ENCODE measurements around the gene TXNDC11.

TXNDC11 gene

DNA sequence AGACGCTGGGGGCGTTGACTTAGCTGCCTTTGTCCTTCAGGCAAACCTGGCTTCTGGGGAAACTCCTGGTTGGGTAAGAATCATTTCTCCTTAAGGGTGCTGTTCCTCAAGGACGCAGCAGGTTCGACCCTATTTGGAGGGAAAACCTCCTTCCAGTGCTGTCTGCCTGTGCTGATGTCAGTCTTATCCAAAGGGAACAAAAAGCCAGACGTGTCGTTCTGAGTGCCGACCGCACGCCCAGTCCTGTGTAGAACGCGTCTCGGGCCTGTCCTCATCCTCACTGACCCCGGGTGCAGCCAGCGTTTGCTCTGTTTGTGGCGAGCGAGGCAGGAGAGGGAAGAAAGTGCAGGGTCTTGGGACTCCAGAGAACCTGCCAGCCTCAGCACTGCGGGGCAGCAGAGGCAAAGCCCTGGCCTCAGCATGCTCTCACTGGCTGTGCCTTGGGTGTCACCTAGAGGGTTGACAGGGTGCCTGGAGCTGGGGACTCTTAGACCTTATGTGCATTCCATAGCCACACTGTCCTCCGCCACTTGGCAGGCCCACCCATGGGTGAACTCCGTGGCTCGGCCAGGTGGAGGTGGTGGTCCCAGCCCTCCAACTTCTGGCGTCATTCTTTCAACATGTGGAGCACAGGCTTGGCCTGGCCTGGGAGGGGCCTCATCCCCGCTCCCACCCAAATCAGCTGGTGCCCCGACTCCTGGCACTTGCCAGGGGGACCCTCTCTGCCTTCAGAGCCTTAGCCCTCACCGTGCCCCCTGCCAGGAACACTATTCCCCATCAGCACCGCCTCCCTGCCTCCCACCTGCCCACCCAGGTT is 68.4 kb downstream of the TXNDC11 start:
- DNase-seq = no peak

DNA sequence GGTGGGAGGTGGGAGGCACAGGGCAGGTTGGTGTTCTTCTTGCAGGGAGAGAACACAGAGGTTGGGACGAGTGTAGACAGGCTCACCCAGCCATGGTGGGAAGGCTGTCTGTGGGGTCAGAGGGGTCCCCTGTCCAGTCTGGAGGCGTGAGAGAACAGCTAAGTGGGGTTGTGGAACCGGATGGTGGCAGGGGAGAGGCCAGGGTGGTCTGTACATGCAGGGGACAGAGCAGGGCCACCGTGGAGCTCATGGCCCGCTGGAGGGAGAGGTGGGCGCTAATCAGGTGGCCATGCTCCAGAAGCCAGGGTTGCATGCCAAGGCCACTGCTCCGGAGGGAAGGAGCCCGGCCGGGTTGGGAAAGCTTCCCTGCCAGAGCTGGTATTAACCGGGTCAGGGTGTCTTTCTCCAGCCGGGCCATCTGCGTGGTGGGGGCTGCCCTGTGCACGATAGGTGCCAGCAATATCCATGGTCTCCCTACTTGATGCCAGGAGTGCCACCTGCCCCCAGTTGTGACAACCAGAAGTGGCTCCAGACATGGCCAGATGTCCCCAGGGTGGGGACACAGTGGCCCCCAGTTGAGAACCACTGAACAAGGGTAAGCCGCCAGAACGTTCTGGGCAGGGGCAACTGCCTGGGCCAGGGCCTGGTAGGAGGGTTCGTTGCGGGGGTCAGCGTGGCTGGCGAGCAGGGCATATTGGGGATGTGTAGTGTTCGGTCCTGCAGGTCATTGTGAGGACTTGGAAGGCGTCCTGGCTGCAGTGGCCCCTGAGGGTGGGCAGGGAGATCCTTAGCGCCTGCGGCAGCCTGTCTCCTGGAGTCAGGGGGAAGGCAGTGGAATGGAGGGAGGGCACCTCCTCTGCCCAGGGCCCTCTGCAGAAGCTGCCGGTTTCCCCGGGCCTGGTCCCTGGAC is 69.3 kb downstream of the TXNDC11 start:
- DNase-seq = no peak

DNA sequence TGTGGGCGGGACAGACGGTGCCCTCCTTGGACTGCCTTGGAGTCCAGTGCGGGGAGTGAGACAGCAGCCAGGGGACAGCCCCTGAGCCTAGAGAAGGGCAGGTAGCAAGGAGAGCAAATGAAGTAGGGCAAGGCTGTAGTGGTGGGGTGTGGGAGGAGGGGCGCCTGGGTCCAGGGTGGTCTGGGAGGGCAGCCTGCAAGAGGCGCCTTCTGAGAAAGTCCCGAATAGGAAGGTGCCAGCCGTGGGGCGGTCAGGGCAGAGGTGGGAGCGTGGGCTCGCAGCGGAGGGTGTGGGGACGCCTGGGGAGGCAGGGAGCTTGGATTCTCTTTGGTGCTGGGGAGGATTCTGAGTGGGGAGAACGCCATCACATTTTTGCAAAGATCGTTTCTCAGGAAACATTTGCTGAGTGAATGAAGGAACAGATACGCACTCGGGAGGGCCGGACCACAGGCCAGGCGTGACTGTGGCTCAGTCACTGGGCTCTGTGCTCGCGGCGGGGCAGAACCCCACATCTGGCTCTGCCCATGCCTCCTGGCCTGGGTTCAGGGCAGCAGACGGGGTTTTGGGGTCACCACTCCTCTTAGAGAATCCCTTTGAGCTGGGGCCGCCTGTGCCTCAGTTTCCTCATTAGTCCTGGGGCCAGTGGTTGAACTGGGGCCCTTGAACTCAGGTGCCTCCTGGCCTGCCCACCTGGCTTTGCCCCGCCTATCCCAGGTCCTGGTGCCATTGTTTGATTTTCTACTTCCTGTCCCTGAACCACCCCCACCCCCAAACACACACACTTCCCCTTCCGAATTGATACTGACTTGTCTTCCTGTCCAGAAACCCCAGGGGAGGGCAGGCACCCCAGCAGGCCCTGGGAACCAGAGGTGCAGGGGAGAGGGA is 70.2 kb downstream of the TXNDC11 start:
- DNase-seq = no peak

DNA sequence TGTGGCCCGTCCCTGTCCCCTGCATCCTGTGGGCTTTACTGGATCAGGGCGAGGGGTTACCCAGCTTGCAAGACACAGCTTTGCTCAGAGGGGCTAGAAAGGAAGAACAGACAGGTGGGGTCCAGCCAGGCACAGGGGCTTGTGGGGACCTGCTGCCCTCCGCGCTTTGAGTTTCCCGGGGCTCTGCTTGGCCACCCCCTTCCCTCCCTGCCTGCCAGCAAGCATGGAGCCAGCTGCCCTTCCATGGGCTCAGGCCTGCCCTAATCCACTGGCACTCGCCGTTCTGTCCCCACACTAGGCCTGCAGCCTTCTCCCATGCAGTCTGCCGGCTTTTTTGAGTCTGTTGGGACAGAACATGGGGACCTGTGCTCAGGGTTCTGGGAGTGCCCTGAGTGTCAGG is 71.0 kb downstream of the TXNDC11 start:
- DNase-seq = no peak

DNA sequence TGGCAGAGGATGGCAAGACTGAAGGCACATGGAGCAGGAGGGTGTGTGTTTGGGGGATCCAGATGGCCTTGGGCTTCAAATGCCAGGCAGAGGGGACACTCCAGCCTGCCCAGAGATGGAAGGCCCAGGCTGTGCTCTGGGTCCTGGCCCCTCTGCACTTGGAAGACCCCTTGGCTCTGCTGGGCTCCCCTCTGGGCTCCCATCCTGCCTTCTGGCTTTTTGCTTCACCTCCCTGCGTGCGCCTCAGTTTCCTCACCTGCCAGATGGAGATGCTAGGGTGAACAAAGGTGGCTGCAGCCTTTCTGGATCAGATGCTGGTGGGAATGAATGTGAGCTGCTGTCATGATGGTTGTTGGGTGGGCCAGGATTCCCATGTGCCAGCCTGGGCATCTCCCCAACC is 71.4 kb downstream of the TXNDC11 start:
- no peak for DNase-seq

DNA sequence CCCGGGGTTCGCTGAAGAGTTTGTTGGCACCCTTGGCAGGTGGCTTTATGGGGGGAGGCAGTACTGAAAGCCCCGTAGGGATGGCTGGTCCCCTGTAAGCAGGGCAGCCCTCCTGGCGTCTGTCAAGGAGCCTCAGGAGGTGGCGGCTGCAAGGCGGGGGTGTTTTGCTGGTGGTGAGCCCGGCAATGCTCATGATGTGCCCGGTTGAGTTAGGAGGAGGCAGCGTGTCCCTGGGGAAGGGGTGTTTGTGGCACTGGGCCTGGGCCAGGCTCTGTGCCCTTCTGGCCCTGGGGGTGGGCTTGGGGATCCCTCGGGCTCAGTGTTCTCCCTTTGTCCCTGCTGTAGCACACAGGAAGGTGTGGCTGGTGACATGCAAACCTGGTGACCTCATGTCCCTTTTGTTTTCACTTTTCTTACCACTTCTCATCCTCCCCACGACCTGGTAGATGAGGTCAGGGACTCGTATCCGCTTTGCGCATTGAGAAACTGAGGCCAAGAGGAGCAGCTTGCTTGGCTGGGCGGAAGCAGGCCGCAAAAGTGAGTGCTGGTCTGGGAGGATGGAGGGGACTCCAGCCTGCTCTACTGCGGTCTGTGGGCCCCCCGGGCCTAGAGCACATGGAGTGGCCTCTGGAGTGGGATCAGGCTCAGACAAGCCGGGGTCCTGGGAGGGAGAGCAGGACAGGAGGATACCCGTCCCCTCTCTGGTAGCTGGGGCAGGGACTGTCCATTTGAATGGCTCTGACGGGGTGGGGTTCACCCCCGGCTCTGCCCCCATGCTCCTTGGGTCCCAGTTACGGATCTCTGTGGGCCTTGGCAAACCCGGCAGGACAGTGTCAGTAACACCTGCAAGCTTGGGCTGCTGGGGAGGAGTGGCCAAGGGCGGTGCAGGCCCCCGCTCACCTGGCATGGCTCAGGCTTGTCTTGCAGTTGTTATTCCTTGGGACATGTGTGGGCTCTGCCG is 72.2 kb downstream of the TXNDC11 start:
- DNase-seq = no peak

DNA sequence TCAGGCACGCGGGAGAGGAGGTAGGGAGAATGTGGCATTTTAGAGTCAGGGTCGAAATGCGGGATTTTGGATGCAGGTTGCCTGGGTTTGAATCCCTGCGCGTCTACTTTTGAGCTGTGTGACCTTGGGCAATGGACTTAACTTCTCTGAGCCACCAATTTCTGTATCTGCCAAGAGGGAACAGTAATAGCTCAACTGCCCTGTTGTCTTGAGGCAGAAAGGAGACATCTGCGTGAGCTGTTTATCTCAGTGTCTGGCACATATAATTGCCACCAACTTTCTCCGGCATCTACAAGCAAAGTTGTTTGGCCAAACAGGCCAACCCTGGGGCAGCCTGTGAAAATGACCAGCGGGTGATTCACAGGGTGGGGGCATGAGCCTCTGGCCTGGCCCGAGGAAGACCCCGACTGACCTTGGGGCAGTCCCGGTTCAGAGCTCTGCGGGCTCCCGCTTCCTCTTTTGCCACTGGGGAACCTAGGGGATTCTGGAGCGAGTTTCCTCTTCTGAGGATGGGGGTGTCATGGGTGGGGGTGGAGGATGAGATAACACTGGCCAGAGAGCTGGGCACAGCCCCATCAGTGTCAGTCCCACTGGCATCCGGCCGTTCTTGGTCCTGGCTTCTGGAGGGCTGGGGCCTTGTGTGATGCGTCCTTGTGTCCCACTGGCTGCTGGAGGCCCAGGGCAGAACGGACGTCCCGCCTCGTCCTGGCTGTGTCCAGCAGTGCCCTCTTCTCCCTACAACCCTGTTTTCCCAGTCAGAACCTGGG is 73.1 kb downstream of the TXNDC11 start:
- peak; percentile 2 for DNase-seq

DNA sequence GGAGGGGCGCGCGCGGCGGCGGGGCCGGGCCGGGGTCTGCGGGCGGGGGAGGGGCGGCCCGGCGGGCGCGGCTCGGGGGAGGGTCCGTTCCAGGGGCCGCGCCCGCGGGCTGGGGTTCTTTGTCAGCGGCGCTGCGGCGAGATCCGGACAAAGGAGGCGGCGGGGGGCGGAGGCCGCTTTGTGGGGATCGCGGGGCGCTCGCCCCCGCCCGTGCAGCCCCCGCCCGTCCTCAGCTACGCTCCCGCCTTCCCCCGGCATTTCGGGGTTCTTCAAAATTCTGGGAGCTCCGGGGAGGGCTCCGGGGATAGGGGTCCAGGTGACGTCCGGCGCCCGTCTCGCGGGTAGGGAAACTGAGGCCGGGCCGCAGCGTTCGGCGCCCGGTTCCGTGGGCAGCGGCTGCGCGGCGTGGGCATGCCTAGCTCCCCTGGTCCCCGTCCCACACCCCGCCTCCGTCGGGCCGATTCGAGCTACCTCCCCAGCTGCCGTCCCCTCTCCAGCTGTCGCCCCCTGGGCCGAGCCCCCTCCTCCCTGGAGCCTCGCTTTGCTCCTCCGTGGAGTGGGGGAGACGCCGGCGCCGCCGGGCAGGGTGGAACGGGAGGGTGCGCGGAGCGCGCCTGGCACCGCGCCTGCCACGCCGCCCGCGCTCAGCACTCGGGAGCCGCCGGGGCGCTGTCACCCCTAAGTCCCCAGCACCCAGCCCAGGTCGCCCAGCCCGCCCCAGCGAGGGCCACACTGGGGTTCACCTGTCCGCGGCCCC is 73.9 kb downstream of the TXNDC11 start:
- DNase-seq = no peak

DNA sequence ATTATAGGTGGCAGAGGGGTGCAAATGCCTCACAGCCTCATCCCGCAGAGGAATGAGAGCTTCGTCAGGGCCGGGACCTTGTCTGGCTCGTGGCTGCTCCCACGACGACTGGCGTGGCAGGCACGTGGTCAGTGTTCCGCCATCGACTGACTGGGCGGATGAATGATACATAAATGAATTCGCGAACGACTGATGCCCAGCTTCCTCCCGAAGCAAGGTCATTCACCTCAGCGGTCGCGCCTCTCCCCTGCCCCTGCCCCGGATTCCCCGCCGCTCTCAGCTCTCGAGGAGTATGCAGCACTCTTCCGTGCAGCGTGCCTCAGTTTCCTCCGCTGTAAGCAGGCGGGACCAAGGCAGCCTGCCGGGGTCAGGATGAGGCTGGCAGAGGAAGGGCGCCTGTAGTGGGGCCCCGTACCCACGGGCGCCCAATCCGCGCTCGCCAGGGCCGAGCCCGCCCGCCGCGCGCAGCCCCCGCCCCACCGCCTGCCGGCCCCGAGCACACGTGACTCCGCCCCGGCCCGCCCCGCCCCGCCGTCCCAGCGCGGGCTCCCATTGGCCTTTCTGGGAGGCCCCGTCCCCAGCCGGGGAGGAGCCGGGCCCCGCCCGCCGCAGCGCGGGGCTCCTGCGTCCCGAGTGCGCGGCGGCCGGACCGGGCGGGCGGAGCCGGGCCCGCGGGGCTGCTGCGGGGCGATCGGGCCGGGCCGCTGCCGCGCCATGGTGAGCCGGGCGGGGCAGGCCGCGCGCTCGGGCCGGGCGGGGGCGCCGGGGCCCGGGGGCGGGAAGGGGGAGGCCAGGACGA is 74.6 kb downstream of the TXNDC11 start, which contains the start of gene SNN:
SNN (plus strand) TSS at position 632 of the 799 bp plus-strand sequence. CDS start 7,605 bp downstream, outside the sequence.
- DNase-seq = peak; percentile 18

DNA sequence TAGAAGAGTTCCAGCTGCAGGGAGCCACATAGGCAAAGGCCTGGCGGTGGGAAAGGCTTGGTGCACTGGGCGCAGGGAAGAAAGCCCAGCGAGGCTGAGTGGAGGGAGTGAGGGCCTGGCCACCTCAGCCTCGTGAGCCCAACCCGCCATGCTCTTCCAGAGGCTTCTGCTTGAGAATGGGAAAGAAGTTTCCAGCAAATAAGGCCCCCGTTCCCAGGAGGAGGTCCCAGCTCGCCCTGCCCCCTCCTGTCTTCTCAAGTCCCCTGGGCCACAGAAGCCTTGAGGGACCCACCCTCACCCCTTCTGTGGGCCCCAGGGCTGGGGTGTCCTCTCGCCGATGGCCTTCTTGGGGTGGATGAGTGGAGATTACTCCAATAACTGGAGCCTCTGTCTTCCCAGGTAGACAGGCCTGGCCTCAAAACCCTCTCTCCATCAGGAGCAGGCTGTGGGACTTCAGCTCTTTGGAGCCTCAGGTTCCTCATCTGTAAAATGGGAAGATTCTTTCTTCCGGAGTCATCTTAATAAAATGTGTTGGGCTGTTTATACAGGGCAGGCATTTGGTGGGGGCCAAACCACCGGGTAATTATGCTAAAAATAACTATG is 75.3 kb downstream of the TXNDC11 start:
- DNase-seq = no peak

DNA sequence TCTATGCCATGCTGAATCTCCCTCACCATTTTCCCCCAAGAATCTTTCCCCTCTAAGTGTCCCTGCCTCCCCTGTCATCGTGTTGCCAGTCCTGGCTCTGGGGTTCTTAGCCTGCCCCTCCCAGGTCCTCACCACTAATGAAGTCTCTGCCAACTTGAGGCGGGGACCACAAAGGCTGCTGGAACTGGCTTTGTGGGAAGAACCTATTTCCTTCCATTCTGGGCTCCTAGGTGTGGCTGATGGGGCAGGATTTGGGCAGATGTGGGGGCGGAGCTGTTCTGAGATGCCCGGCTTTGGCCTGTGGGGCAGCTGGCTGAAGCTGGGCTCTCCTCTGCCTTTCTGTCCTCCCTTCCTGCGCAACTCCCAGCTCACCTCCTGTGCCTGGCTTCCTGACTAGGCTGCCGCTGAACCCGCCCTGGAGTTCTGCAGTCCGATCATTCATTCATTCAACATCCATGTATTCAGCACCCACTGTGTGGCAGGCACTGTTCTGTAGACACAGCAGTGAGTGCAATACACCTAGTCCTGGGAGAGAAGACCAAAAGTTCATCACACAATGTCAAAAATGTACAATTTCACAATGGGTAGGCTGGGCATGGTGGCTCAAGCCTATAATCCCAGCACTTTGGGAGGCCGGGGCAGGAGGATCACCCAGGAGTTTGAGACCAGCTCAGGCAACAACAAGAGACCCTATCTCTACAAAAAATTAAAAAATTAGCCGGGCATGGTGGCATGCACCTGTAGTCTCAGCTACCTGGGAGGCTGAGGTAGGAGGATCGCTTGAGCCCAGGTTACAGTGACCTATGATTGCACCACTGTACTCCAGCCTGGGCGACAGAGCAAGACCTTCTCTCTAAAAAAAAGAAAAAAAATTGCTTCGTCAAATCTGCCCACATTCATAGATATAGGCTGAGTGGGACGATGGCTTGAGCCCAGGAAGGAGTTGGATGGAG is 76.3 kb downstream of the TXNDC11 start:
- DNase-seq = no peak

DNA sequence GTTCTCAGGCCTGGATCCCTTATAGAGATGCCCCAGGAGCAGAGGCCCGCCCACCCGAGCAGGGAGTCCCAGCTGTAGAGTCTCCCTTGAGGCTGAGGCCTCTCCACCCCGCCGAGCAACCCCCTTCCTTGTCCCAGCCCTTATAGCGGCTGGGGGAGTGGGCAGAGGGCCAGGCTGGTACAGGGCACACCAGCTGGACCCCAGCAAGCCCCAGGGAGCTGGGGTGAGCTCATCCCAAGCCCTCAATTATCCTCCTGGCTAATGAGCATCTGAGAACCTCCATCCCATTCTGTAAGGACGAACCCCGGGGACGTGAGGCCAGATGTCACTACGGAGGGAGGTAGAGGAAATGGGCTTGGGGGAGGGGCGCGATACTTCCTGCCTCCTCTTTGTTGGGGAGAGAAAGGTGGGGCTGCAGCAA is 77.6 kb downstream of the TXNDC11 start:
- DNase-seq = no peak

DNA sequence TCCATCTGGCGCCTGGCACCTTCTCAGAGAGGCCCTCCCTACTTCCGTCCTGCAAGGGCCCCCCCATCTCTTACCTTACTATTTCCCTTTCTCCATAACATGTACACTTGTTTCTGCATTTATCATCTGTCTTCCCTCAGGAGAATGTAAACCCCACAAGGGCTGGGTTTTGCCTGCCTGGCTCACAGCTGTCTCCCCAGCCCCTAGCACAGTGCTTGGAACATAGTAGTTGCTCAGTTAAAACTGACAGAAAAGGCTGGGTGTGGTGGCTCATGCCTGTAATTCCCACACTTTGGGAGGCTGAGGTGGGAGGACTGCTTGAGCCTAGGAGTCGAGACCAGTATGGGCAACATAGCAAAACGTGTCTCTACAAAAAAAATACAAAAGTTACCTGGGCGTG is 80.1 kb downstream of the TXNDC11 start:
- DNase-seq = no peak

DNA sequence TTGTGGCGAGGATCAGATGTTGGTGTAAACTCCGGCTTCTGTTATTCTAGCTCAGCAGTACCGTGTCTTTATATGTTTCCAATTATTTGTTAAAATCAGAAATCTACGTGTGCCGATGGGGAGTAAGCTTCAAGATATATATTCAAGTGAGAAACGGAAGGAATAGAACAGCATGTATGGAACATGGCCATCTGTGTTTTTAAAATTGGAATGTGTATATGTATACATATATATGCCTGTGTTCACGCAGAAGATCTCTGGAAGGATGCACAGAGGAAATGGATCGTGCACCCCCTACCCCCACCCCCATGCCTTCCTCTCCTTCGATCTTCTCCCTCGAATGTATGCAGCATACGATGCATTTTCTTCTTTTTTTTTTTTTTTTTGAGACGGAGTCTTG is 82.1 kb downstream of the TXNDC11 start:
- DNase-seq = no peak

DNA sequence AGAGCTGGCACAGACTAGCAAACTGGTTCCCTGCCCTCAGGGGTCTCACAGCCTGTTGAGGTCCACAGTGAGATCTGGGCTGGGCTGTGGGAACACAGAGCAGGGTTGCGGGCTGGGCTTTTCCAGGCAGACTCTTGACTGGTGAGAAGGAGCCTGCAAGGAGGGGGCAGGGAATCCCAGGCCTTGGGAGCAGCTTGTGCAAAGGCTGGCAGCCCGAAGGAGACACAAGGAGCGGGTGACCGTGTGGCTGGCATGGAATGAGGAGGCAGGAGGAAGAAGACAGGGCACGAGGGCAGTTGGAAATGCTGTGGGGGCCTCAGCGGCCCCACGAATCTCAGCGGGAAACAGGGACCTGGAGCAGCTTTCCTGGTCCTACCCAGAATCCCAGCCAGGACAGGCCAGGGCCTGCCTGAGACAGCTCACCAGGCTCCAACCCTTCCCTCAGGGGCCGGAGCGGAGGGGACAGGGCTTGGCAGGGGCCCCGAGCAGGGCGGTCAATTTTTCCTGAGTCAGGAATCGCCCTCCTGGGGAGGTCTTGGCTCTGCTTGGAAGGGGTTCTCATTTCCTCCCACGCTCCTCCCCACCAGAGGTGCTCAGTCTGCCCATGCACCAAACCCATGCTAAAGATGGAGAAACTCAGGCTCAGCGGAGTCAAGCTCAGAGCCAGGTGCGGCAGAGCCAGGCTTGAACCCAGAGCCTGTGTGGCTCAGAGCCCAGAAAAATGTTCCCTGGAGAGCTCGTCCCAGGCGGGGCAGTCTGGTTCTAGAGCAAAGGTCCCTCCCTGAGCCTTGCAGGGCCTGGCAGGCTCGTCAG is 83.6 kb downstream of the TXNDC11 start:
- no peak for DNase-seq

DNA sequence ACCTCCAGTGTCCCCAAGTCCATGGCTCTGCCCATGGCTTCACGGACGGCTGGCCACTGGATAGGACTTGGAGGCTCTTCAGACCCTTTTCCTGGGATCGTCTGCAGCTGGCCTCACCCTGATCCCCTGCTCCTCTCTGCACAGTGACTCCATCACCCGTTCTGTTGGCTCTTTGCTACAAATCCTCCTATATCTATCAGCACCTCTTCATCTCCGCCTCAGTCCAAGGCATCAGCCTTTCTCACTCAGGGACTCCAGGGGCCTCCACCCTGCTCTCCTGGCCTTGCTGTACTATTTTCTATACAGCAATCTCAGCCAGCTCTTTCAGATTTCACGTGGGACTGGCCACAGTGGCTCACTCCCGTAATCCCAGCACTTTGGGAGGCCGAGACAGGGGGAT is 85.1 kb downstream of the TXNDC11 start:
- no peak for DNase-seq

DNA sequence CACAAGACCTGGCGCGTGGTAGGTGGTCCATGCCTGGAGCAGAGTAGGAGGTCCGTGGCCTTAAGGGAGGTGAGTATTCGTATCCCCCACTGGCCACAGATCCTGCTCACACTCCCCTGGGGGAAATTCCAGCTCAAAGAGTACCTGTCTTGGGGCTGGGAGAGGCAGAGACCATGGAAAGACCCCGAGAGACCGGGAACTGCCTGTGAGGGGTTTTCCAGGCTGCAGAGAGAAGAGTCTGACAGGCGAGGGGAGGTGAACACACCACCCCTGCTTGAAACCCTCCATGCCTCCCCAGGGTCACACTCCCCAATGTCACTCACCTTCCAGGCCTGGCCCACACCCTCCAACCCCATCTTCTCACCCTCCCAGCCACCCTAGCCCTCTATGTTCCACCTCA is 87.0 kb downstream of the TXNDC11 start:
- DNase-seq = no peak

Data from kidney glomerular epithelial cell (primary cell).